NCI-H1694 (cell line): ENCODE results near the gene SLC25A40.

Source experiments
- DNase-seq: peaks from one replicate; lab custom pipeline; 2025; lab: John Stamatoyannopoulos, UW

The SLC25A40 gene

GRCh38 chr7:87784424-87784823 is 91.7 kb downstream of the SLC25A40 start:
- DNase-seq, result no peak
